Measurements from ENCODE around the gene LMBR1.
"Not testable (repeated sequence)": the region's sequence is repeated elsewhere in the genome, so short reads cannot be mapped to it uniquely, and the experiment has no call there.

The LMBR1 gene

DNA sequence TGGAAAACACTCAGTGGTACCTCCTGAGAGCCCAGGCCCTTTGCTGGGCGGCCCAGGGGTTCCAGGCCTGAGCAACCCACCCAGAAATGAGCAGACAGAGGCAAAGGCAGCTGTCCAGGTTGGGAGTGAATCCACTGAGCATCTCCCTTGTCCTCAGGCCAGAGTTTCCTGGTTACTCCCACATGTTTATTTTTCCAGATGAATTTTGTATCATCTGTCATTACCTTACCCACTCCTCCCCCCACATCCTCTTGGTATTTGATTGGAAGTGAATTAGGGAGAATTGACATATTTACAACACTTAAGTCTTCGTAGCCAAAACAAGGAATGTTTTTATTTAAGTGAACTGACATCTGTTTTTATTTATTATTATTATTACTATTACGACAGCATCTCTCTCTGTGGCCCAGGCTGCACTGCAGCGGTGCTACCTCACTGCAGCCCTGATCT is 13.2 kb upstream of the LMBR1 start:
- DNase-seq (ENCODE audit: low read depth in 2 of 2) = no peak

DNA sequence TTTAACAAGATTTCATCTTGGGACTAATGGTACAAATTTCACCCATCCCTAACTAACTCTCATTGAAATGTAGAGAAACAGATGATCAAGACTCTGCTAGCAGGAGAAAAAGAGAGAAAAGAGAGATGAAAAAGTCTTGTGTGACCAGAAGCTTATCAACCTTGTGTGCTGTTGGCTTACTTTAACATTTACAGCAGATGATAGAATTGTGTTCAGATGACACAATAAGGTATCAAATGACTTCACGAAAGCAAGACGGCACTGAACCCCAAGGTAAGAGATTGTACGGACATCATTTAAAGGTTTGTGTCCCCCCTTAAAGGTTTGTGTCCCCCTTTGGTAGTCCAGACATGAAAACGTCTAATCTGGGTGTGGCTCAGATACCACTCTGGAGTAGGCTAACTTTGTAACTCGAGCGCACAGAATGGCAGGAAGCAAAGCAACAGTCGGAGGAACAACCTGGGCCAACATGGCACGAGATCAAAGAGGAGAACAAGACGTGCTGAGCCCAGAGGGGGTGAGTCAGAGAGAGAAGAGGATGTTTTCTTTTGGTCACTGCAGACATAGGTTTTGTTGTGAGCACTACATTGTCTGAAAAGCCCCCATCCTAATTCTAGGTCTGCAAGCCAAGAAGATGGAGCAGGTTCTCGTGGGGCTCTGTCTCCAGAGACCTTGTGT is 10.4 kb upstream of the LMBR1 start:
- peak in 1 of 2 donors; percentile 3 for DNase-seq (ENCODE audit: low read depth in 2 of 2)

DNA sequence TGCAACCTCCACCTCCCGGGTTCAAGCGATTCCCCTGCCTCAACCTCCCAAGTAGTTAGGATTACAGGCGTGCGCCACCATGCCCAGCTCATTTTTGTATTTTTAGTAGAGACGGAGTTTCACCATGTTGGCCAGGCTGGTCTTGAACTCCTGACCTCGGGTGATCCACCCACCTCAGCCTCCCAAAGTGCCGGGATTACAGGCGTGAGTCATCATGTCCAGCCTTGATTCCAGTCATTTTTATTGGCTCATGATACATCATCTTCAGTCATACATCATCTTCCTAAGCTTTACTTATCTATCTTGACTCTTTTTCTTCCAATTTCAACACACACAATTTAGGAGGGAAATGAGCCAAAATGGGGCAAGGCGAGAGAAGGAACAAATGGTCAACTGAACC is 7.1 kb upstream of the LMBR1 start:
- not testable (repeated sequence) for DNase-seq (ENCODE audit: low read depth in 2 of 2)

GRCh38 chr7:156898938-156899337 is 6.0 kb upstream of the LMBR1 start:
- DNase-seq (ENCODE audit: low read depth in 2 of 2) = no peak

- no peak for DNase-seq (ENCODE audit: low read depth in 2 of 2)
Observed at GRCh38 chr7:156897673-156898072, 4.7 kb upstream of the LMBR1 start.

DNA sequence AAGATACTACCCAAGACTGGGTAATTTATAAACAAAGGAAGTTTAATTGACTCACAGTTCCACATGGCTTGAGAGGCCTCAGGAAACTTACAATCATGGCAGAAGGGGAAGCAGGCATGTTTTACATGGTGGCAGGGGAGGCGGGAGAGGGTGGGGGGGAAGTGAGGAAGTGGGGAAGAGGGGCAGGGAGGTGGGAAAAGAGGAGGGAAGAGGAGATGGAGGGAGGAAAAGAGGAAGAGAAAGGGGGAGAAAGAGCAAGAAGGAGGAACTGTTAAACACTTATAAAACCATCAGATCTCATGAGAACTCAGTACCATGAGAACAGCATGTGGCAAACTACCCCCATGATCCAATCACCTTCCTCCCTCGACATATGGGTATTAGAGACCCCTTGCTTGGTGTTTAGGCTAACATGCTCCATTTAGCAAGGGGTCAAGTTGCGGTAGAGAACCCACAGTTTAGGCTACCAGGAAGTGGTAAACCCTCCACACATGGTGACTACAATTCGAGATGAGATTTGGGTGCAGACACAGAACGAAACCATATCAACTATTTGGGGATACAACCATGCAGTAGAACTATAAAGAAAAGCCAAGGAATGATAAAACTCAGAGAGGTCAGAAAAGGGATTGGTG is 3.5 kb upstream of the LMBR1 start:
- DNase-seq (ENCODE audit: low read depth in 2 of 2) = no peak

DNA sequence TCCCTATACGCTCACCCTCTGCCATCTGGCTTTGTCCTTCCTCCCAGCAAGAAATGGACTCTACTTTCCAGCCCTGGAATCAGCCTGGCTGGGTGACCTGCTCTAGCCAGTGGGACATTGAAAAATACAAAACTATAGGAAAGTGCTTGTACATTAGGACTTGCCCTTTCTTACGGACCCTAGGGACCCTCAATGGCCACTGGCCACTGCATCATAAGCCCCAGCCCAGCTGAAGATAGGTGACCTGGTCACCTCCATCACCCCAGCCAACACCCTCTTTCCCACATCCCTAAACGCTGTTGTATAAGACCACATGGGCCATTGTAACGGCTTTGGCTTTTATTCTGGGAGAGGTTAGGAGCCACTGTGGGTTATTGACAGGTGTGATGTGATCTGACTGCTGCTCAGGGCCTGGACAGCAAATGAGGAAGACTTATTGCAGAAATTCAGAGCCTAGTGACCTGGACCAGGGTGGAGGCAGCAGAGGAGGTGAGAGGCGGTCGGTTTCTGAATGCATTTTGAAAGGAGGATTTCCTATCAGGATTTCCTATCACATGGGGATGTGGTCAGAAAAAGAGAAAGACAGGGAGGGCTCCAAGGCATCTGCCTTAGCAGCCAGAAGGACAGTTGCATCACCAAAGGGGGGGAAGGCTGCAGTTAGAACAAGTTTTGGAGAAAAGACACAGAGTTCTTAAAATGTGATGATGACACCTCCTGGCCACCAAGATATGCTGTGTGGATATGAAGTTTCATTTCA is 2.2 kb upstream of the LMBR1 start:
- DNase-seq (ENCODE audit: low read depth in 2 of 2) = no peak

DNA sequence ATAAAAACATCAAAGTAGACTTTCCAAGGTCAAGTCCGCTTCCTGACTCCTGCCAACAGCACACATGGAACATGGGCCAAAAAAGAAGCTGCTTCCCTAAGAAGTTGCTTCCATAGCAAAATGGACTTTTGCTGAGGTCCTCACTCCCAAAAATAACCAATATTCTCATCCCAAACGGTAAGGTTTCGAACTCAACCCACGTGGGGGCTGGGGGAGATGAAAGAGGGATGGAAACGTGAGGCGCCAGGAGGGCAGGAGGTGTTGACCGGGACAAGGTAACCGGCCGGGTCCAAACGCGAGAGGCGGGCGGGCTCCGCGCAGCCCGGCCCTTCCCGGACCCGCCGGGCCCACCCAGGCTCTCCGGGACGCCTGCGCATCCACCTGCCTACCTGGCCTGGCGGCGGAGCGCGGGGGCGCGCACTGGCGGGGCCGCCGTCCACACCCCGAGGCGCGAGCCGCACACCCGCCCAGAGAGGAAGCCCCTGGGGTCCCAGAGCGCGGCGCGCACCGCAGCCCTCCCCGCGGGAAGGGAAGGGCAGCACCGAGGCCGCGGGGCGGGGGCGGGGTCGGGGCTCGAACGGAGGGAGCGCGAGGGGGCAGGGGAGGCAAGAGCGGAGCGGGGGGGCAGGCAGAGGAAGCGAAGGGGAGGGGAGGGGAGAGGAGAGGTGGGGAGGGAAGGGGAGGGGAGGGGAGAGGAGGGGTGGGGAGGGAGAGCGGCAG is 742 bp downstream of the LMBR1 start:
- DNase-seq (ENCODE audit: low read depth in 2 of 2) = peak; percentile 36 to 66

DNA sequence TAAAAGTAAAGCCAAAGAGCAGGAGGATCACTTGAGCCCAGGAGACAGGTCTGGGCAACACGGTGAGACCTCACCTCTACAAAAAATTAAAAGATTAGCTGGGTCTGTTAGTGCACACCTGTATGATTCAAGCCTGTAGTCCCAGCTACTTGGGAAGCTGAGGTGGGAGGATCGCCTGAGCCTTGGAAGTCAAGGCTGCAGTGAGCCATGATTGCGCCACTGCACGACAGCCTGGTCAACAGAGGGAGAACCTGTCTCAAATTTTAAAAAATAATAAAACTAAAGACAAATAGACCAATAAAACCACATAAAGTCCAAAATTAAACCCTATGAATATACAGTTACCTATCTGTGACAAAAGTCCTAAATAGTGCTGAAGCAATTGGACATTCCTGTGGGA is 3.2 kb downstream of the LMBR1 start:
- no peak for DNase-seq (ENCODE audit: low read depth in 2 of 2)

DNA sequence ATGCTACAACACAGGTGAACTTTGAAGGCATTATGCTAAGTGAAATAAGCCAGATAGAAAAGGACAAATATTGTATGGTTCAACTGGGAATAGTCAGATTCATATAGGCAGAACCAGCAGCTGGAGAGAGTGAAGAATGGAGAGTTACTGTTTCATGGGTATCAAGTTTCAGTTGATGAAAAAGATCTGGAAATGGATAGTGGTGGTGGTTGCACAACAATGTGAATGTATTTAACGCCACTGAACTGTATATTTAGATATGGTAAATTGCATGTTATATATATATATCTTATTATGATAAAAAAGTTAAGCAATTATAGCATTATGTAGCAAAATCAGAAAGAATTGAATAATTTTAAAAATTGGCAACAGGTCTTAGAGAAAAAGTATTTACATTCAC is 3.9 kb downstream of the LMBR1 start:
- no peak for DNase-seq (ENCODE audit: low read depth in 2 of 2)

DNA sequence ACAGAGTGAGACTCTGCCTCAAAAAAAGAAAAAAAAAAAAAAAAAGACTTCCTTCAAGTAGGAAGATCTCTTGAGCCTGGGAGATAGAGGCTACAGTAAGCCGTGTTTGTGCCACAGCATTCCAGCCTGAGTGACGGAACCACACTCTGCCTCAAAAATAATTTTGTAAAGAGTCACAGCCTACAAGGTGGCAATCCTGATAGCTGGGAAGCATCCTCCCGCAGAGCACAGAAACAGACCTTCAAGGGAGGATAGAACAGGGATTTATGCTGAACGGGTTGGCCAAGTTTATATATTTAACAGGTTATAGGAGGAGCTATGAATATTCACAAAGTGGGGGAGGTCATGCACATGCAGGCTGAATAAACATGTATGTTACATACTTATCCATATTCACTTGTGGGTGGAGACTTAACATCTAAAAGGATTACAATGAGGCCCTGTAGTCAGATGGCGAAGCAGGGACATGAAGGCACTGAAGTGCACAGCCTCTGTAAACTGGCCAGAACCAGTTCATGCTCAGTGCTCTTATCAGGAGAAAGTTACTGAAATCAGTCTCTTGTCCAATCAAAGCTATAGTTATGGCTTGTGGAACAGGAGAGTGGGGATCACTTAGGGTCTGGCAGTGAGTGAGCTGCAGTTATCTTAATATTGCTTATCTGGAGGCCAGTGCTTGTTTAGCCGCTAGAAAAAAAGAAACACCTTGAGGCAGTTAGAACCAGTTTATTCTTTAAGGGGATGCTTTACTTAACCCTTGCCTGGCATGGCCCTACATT is 6.8 kb downstream of the LMBR1 start:
- no peak for DNase-seq (ENCODE audit: low read depth in 2 of 2)

- DNase-seq (ENCODE audit: low read depth in 2 of 2) = no peak
Observed at GRCh38 chr7:156881679-156882078, 11.3 kb downstream of the LMBR1 start.

- DNase-seq (ENCODE audit: low read depth in 2 of 2) = no peak
Observed at GRCh38 chr7:156875766-156876165, 17.2 kb downstream of the LMBR1 start.

DNA sequence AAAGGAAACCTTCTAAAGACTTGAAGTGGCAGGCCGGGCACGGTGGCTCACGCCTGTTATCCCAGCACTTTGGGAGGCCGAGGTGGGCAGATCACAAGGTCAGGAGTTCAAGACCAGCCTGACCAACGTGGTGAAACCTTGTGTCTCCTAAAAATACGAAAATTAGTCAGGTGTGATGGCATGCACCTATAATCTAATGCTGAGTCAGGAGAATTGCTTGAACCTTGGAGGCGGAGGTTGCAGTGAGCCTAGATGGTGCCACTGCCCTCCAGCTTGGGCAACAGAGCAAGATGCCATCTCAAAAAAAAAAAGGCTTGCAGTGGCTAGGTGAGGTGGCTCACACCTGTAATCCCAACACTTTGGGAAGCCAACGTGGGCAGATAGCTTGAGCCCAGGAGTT is 24.6 kb downstream of the LMBR1 start:
- not testable (repeated sequence) for DNase-seq (ENCODE audit: low read depth in 2 of 2)

GRCh38 chr7:156865493-156865892 is 27.5 kb downstream of the LMBR1 start:
- no peak for DNase-seq (ENCODE audit: low read depth in 2 of 2)

GRCh38 chr7:156862022-156862421 is 31.0 kb downstream of the LMBR1 start:
- not testable (repeated sequence) for DNase-seq (ENCODE audit: low read depth in 2 of 2)

DNA sequence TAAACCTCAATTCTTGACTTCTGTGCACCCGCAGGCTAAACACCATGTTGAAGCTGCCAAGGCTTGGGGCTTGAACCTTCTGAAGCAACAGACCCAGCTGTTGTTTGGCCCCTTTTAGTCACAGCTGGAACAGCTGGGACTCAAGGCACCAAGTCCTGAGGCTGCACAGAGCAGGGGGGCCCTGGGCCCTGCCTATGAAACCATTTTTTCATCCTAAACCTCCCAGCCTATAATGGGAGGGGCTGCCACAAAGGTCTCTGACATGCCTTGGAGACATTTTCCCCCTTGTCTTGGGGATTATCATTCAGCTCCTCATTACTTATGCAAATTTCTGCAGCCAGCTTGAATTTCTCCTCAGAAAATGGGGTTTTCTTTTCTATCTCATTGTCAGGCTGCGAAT is 31.8 kb downstream of the LMBR1 start:
- no peak for DNase-seq (ENCODE audit: low read depth in 2 of 2)

- DNase-seq (ENCODE audit: low read depth in 2 of 2) = not testable (repeated sequence)
Observed at GRCh38 chr7:156860099-156860498, 32.9 kb downstream of the LMBR1 start.

- DNase-seq (ENCODE audit: low read depth in 2 of 2) = no peak
Observed at GRCh38 chr7:156858523-156858922, 34.5 kb downstream of the LMBR1 start.

DNA sequence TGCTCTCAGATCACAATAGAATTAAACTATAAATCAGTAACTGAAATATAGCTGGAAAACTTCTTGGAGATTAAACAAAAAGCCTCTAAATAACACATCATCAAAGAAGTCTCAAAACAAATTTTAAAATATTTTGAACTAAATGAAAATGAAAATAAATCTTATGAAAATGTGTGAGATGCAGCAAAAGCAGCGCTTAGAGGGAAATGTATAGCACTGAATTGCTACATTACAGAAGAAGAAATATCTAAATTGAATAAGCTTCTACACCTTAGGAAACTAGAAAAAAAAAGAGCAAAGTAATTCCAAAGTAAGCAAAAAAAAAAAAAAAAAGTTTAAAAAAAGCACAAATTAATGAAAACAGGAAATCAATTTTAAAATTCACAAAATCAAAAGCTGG is 35.2 kb downstream of the LMBR1 start:
- no peak for DNase-seq (ENCODE audit: low read depth in 2 of 2)

GRCh38 chr7:156854654-156855053 is 38.3 kb downstream of the LMBR1 start:
- no peak for DNase-seq (ENCODE audit: low read depth in 2 of 2)
